Keratinocyte (primary cell): Measurements from ENCODE around the gene EYS. TPM values are rescaled to one million over a fixed set of nuclear protein-coding genes. Genes with fewer than 3 reads are reported as not detected.
"Not testable (repeated sequence)": the region's sequence is repeated elsewhere in the genome, so short reads cannot be mapped to it uniquely, and the experiment has no call there.

ENCODE experiments used
- DNase-seq: peaks from one replicate; pipeline ENCODE4 v3.0.0-alpha.2; 2011; ENCODE audit warnings: low read depth, missing footprints, low spot score
- FAIRE-seq: peaks from 2 replicates; lab custom pipeline; 2011; peaks lifted over from hg19 to GRCh38; lab: Jason Lieb, UNC
- H2AFZ ChIP-seq: 2 replicates; pipeline ENCODE4 v1.6.0; 2012; ENCODE audit warnings: low read length, control low read depth, inconsistent platforms; ENCODE audit not compliant: control insufficient read depth
- H3K27ac ChIP-seq: 2 replicates; pipeline ENCODE4 v1.5.1; 2011; ENCODE audit warnings: low read length; ENCODE audit not compliant: control insufficient read depth, insufficient read depth
- H3K27me3 ChIP-seq: 3 replicates; pipeline ENCODE4 v1.6.0; 2011; ENCODE audit warnings: low read length; ENCODE audit not compliant: control insufficient read depth, insufficient read depth; ENCODE audit errors: extremely low read depth
- H3K36me3 ChIP-seq, 2 experiments: 2 replicates in 1 of 2; 3 replicates in 1 of 2; pipeline ENCODE4 v1.5.1; 2011; ENCODE audit warnings: low read length in 2 of 2, mild to moderate bottlenecking in 1 of 2; ENCODE audit not compliant: control insufficient read depth in 2 of 2, insufficient read depth in 2 of 2; ENCODE audit errors: extremely low read depth in 1 of 2
- H3K4me1 ChIP-seq: 3 replicates; pipeline ENCODE4 v1.5.1; 2011; ENCODE audit warnings: low read length; ENCODE audit not compliant: control insufficient read depth, insufficient read depth; ENCODE audit errors: extremely low read depth
- H3K4me2 ChIP-seq: 3 replicates; pipeline ENCODE4 v1.6.0; 2011; ENCODE audit warnings: low read depth, low read length; ENCODE audit not compliant: control insufficient read depth, insufficient read depth; ENCODE audit errors: extremely low read depth
- H3K4me3 ChIP-seq, 3 experiments: fragments of 200-600 bp in 1 of 3; sonication (generic) in 1 of 3; 2 replicates in 2 of 3; 3 replicates in 1 of 3; pipeline ENCODE4 v1.5.1; 2011 to 2016; ENCODE audit warnings: low read length in 3 of 3, mild to moderate bottlenecking in 3 of 3, control low read depth in 2 of 3, inconsistent platforms in 1 of 3, low read depth in 1 of 3, mixed read lengths in 1 of 3, mixed run types in 1 of 3, moderate library complexity in 1 of 3; ENCODE audit not compliant: control insufficient read depth in 2 of 3, insufficient read depth in 2 of 3; ENCODE audit errors: extremely low read depth in 1 of 3
- H3K79me2 ChIP-seq: 2 replicates; pipeline ENCODE4 v1.6.0; 2012; ENCODE audit warnings: low read length; ENCODE audit not compliant: control insufficient read depth, insufficient read depth
- H3K9ac ChIP-seq: 3 replicates; pipeline ENCODE4 v1.6.0; 2011; ENCODE audit warnings: low read length; ENCODE audit not compliant: control insufficient read depth, insufficient read depth; ENCODE audit errors: extremely low read depth
- H3K9me1 ChIP-seq: 3 replicates; pipeline ENCODE4 v1.6.0; 2011; ENCODE audit warnings: low read length; ENCODE audit not compliant: control insufficient read depth, insufficient read depth; ENCODE audit errors: extremely low read depth
- H3K9me3 ChIP-seq: 2 replicates; pipeline ENCODE4 v1.5.1; 2012; ENCODE audit warnings: low read depth, low read length; ENCODE audit not compliant: control insufficient read depth
- H4K20me1 ChIP-seq: 3 replicates; pipeline ENCODE4 v1.6.0; 2011; ENCODE audit warnings: low read length; ENCODE audit not compliant: control insufficient read depth, insufficient read depth; ENCODE audit errors: extremely low read depth
- CTCF ChIP-seq, 3 experiments: IDR thresholded peaks in 1 of 3; conservative IDR thresholded peaks in 1 of 3; optimal IDR thresholded peaks in 1 of 3; 2 replicates in 2 of 3; 3 replicates in 1 of 3; pipeline versions ENCODE3 to v1.5.1; 2011; ENCODE audit warnings: low read length in 3 of 3, mild to moderate bottlenecking in 3 of 3, moderate library complexity in 2 of 3, control low read depth in 1 of 3, inconsistent platforms in 1 of 3; ENCODE audit not compliant: insufficient read depth in 2 of 3; ENCODE audit errors: extremely low read depth in 1 of 3
- EZH2 ChIP-seq: IDR thresholded peaks from one replicate; pipeline ENCODE4 v1.6.1; 2012; ENCODE audit warnings: inconsistent platforms, mild to moderate bottlenecking, low read length, moderate library complexity
- dilution Hi-C: fragments of 300-500 bp; cut with MboI; formaldehyde crosslinking; loops from one replicate; pipeline ENCODE4 v1.7.0; 2020; ENCODE audit warnings: low sequenced_read_pairs; ENCODE audit not compliant: extremely low pct_ligation_motif_present
- polyA plus RNA-seq, 5 experiments: library from polyadenylated mRNA; depleted of rRNA in 3 of 5; stranded (reverse) in 3 of 5; stranded (forward) in 1 of 5; unstranded in 1 of 5; fragments of >200 nt; gene quantifications; 1 replicate in 1 of 5; 2 replicates in 3 of 5; 3 replicates in 1 of 5; pipeline versions ENCODE4 v1.2.1 to v1.2.3, GENCODE V29; 2011 to 2012; ENCODE audit warnings: missing spikeins in 2 of 5, low read depth in 1 of 5, low replicate concordance in 1 of 5

EYS gene
- polyA plus RNA-seq, 1 donor (not counting 4 experiments of a cell fraction or from before 2014, with no cell fraction given), result 0.34 TPM

- Histone ChIP-seq H3K9ac (no peak overlapping the region), H4K20me1 (no peaks in the 10 kb centered on the region), H3K79me2 (no peaks in the 10 kb centered on the region), H3K27me3 (no peaks in the 10 kb centered on the region), H3K4me3 (no peak overlapping the region), H3K36me3 (no peaks in the 10 kb centered on the region), H3K27ac (no peak overlapping the region), H3K9me1 (no peaks in the 10 kb centered on the region), H3K9me3 (no peaks in the 10 kb centered on the region), H3K4me2 (no peak overlapping the region), H3K4me1 (no peaks in the 10 kb centered on the region), H2AFZ (no peak overlapping the region)
- dilution Hi-C loops, result no loop called here
- TF ChIP-seq EZH2 (no peak), CTCF (optimal IDR thresholded peaks at IDR 0.05 in 1 of 3, IDR thresholded peaks at IDR 0.05 in 1 of 3, conservative IDR thresholded peaks at IDR 0.05 in 1 of 3; ENCODE audit: extremely low read depth in 1 of 3, insufficient read depth in 2 of 3, low read length in 3 of 3) (no peak)
- FAIRE-seq (no peak), DNase-seq (no peak)
These were observed 1742.7 kb downstream of the EYS start for GRCh38 chr6:63964366-63964765.

GRCh38 chr6:63963769-63964315, 1743.2 kb downstream of the EYS start:
- no peak overlapping the region for H3K27ac ChIP-seq
- no peak overlapping the region for H3K4me3 ChIP-seq
- no peaks in the 10 kb centered on the region for H3K9me1 ChIP-seq
- H2AFZ ChIP-seq, result no peak overlapping the region
- dilution Hi-C loops, result no loop called here
- H4K20me1 ChIP-seq, result no peaks in the 10 kb centered on the region
- H3K9ac ChIP-seq, result no peak overlapping the region
- DNase-seq (no peak), FAIRE-seq (no peak)
- H3K79me2 ChIP-seq, result no peaks in the 10 kb centered on the region
- no peaks in the 10 kb centered on the region for H3K27me3 ChIP-seq
- no peak overlapping the region for H3K4me2 ChIP-seq
- no peaks in the 10 kb centered on the region for H3K36me3 ChIP-seq
- no peaks in the 10 kb centered on the region for H3K4me1 ChIP-seq
- no peaks in the 10 kb centered on the region for H3K9me3 ChIP-seq
- TF ChIP-seq CTCF (optimal IDR thresholded peaks at IDR 0.05 in 1 of 3, IDR thresholded peaks at IDR 0.05 in 1 of 3, conservative IDR thresholded peaks at IDR 0.05 in 1 of 3; ENCODE audit: extremely low read depth in 1 of 3, insufficient read depth in 2 of 3, low read length in 3 of 3), result no peak
- TF ChIP-seq EZH2, result no peak

GRCh38 chr6:63953336-63954021, 1753.5 kb downstream of the EYS start:
- H3K4me3 ChIP-seq, H4K20me1 ChIP-seq, H2AFZ ChIP-seq, H3K27me3 ChIP-seq, H3K79me2 ChIP-seq, H3K36me3 ChIP-seq, H3K9me1 ChIP-seq, H3K9me3 ChIP-seq, dilution Hi-C loops, DNase-seq, H3K4me1 ChIP-seq, H3K9ac ChIP-seq, FAIRE-seq, H3K27ac ChIP-seq, H3K4me2 ChIP-seq: not testable (repeated sequence)
